ENCODE results near the gene LACTBL1.

LACTBL1 gene

GRCh38 chr1:22967833-22968232 is 4.8 kb downstream of the LACTBL1 start:
- TF ChIP-seq GLIS3 (CRISPR knock-in tag; IDR thresholded peaks at IDR 0.05), result no peak
- no peak for TF ChIP-seq POU6F1 (CRISPR knock-in tag; IDR thresholded peaks at IDR 0.05; ENCODE audit: borderline replicate concordance, low read depth)
- TF ChIP-seq PPARA (CRISPR knock-in tag; IDR thresholded peaks at IDR 0.05; ENCODE audit: borderline replicate concordance), result no peak
- ATAC-seq, result no peak

GRCh38 chr1:22966309-22966708 is 6.4 kb downstream of the LACTBL1 start:
- ATAC-seq, result no peak
- TF ChIP-seq ZNF70 (CRISPR knock-in tag; IDR thresholded peaks at IDR 0.05) (no peak), CSRNP3 (CRISPR knock-in tag; IDR thresholded peaks at IDR 0.05) (no peak), RARB (CRISPR knock-in tag; IDR thresholded peaks at IDR 0.05) (no peak), ISL1 (CRISPR knock-in tag; IDR thresholded peaks at IDR 0.05) (no peak), ZNF8 (CRISPR knock-in tag; IDR thresholded peaks at IDR 0.05) (no peak), CSDC2 (CRISPR knock-in tag; IDR thresholded peaks at IDR 0.05) (no peak), ARNTL (CRISPR knock-in tag; IDR thresholded peaks at IDR 0.05; ENCODE audit: borderline replicate concordance, low read depth) (no peak), GLIS3 (CRISPR knock-in tag; IDR thresholded peaks at IDR 0.05) (no peak), BACH2 (CRISPR knock-in tag; IDR thresholded peaks at IDR 0.05; ENCODE audit: borderline replicate concordance) (no peak), PPARA (CRISPR knock-in tag; IDR thresholded peaks at IDR 0.05; ENCODE audit: borderline replicate concordance) (no peak), PATZ1 (CRISPR knock-in tag; IDR thresholded peaks at IDR 0.05; ENCODE audit: borderline replicate concordance) (no peak), TCF4 (CRISPR knock-in tag; IDR thresholded peaks at IDR 0.05; ENCODE audit: borderline replicate concordance) (no peak), TOX (CRISPR knock-in tag; IDR thresholded peaks at IDR 0.05; ENCODE audit: borderline replicate concordance) (no peak), ESRRG (CRISPR knock-in tag; IDR thresholded peaks at IDR 0.05) (no peak), OSR1 (CRISPR knock-in tag; IDR thresholded peaks at IDR 0.05) (no peak)
- TF ChIP-seq, protein P1, sequence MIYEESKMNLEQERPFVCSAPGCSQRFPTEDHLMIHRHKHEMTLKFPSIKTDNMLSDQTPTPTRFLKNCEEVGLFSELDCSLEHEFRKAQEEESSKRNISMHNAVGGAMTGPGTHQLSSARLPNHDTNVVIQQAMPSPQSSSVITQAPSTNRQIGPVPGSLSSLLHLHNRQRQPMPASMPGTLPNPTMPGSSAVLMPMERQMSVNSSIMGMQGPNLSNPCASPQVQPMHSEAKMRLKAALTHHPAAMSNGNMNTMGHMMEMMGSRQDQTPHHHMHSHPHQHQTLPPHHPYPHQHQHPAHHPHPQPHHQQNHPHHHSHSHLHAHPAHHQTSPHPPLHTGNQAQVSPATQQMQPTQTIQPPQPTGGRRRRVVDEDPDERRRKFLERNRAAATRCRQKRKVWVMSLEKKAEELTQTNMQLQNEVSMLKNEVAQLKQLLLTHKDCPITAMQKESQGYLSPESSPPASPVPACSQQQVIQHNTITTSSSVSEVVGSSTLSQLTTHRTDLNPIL (CRISPR knock-in tag; IDR thresholded peaks at IDR 0.05; ENCODE audit: low read depth), result no peak

DNA sequence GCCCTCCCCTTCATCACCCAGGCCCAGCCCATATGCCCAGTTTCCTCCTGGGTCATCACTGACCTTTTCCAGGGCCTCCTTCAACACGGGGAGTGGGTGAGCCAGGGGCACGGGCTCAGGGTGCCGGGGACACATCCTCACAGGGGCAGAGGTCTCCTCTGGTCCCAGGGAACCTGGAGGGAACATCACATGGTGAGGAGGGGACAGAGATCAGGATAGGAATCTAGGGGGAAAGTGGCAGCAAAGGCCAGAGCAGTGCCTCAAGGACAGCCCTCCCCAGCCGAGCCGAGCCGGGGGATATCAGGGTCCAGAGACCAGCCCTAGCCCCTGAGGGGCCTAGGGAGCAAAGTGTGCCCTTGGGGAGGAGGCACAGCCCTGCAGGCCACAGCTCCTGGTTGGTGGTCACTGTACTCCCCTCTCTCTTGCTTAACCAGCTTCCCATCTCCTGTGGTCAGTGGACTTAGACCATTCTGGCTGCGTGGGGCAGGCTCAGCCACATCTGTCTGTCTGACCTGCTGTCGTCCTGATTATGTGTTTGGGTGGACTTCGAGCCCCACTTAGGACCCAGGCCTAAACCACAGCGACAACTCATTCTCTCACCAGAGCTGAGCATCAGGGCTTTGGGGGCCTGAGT is 9.5 kb downstream of the LACTBL1 start:
- ATAC-seq, result no peak; the same call in 2 of the 3 replicates
- TF ChIP-seq, protein P1 (CRISPR knock-in tag; IDR thresholded peaks at IDR 0.05; ENCODE audit: low read depth), result no peak
- TF ChIP-seq TCF4 (CRISPR knock-in tag; IDR thresholded peaks at IDR 0.05; ENCODE audit: borderline replicate concordance), result no peak
- no peak for TF ChIP-seq GLIS3 (CRISPR knock-in tag; IDR thresholded peaks at IDR 0.05)
- TF ChIP-seq ISL1 (CRISPR knock-in tag; IDR thresholded peaks at IDR 0.05), result no peak
- no peak for TF ChIP-seq PPARA (CRISPR knock-in tag; IDR thresholded peaks at IDR 0.05; ENCODE audit: borderline replicate concordance)
- no peak for TF ChIP-seq OSR1 (CRISPR knock-in tag; IDR thresholded peaks at IDR 0.05)
- TF ChIP-seq TSHZ2 (CRISPR knock-in tag; IDR thresholded peaks at IDR 0.05), result no peak
- no peak for TF ChIP-seq ZNF8 (CRISPR knock-in tag; IDR thresholded peaks at IDR 0.05)
- no peak for TF ChIP-seq RARB (CRISPR knock-in tag; IDR thresholded peaks at IDR 0.05)
- TF ChIP-seq ESRRG (CRISPR knock-in tag; IDR thresholded peaks at IDR 0.05), result no peak

Measured in SK-N-SH treated with all-trans-retinoic acid at 6 μM for 48 hours (cell line).